ENCODE data around the gene LRRC8C.

The LRRC8C gene

DNA sequence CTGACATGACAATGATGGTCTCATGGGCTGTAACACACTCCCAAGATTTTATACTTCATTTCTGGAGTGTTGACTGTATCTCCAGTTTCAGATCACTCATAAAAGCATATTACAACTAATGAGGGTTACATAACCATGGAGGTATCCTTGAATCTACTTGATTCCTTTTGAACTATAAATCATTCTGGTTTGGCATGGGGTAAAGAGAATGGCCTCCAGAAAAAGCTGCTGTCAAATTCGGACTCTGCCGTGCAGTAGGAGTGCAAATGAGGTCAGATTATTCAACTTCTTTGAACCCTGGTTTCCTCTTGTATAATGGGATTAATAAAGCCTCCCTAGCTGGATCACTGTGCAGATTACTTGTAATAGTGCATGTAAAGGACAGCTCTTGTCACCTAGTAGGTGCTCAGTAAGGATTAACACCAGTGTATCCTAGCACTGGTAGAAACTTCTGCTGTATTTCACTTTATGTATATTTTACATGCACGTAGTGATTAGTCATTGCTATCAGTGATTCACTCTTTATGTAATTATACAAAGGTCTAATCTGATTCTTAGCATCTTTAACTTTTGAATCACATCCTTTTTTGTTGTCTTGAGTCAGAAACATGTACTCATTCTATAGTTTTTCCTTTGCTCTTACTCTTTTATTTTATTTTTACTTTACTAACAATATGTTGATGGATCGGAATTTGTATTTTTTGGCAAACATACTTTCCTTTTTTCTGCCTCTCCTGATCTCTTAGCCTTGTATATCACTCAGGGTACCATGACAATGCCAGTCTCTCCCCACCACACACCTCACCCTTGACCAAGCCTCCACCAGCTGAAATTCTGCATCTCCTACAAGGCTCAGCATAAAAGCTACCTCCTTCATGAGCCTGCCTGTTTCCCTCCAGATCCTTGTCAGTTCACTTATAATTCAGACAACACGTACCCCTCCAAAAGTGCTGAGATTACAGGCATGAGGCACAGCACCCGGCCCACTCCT, 3.2 kb downstream of the LRRC8C start:
- DNase-seq: no peak

- DNase-seq: no peak
These were observed 4.6 kb downstream of the LRRC8C start for GRCh38 chr1:89637496-89637895.

DNA sequence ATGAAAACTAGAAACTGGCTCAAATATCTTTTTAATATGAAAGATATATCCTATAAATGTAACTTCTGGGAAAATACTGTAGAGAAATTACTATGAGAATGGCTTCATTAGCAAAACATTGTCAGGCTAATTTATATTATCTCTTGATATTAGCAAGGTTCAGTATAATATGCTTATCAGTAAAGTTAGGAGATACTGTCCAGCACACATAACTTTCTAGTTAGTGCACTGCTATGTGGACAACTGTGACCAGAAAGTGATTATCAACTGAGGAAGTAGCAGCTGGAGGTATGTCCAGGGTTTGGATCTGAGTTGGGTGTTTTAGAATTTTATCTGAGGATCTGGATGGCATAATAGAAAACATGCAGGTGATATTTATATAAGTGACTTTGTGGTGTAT, 7.5 kb downstream of the LRRC8C start:
- no peak for DNase-seq

DNA sequence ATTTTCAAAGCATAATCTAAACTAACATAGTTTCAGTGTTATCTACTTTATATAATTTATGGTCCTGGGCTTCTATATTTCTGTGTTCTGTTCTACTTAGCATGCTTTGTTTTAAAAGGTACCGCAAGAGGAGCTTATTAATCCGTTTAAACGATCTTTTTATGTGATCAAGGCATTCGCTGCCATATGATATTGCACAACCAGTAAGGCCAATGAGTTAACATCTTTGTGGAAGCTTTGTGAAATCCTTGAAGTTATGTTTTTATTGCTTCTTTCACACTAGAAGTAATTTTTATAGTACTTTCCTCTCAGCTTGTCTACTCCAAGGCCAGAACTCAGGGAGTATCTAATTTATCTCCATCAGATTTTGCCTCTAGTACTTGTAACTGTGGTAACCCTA, 8.9 kb downstream of the LRRC8C start:
- no peak for DNase-seq

GRCh38 chr1:89643577-89643976, 10.7 kb downstream of the LRRC8C start:
- no peak for DNase-seq

- no peak for DNase-seq
These were observed 11.3 kb downstream of the LRRC8C start for GRCh38 chr1:89644119-89644814.

DNA sequence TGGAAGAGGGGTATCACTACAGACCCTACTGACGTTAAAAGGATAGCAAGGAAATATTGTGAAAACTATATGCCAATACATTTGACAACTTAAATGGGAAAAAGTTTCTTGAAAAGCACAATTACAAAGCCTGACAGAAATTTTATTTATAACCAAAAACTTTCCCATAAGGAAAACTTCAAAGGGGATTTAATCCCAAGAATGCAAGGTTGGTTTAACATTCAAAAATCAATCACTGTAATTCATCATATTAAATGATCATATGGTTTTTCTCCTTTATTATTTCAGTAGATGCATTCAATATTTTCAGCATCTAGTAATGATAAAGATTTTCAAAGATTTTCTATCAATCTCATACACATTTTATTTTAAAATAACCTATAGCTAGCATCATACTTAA, 13.3 kb downstream of the LRRC8C start:
- no peak for DNase-seq

GRCh38 chr1:89649783-89650182, 16.9 kb downstream of the LRRC8C start:
- DNase-seq: no peak

DNA sequence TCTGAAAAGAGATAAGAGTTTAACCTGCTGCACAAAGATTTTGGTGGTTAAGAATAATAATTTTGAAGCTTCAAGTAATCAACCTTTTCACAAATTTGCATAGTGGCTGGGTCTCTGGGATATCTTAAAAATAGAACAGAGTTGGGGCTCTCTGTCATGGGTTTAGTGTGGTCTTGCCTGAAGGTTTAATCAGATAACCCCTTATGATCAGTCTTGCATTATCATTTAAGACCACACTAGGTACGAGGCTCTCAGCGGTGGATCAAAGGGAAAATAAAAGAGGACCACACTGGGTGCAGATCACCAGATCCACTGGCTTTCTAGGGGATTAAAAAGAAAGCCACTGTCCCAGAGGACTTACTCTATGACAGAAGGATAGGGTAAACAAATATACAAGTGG, 19.5 kb downstream of the LRRC8C start:
- DNase-seq: no peak

GRCh38 chr1:89657886-89658285, 25.0 kb downstream of the LRRC8C start:
- DNase-seq: no peak

DNA sequence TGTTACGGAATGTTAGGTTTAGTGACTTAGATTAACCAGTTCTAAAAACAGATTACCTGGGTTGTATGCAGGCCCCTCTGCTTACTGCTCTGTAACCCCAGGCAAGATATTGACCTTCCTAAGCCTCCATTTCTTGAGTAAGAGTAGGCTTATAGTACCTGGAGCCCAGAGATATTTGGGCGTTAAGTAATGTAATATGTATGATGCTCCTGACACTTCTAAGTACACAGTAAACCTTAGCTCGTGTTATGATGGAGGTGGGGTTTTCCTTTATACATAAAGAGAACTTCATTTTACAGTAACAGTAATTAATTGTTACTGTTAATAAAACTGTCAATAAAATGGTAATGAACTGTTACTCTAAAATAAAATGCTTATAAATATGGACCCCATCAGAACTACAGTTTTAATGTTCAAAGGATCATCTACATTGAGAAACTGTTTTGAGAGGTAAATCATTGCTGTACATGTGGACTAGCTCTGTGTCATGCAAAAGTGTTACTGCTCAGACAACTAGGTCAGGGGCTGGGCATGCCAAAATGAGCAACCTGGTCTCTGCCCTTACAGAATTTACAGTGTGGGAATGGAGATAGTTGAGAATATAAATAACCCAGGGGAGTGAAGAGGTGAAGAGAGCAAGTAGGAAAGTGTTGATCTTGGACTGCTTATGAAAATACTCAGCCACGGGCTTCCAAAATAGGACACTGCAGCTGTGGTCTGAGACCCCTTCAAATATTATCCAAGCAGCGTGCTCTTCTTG, 26.6 kb downstream of the LRRC8C start:
- no peak for DNase-seq

GRCh38 chr1:89660224-89661061, 27.5 kb downstream of the LRRC8C start:
- no peak for DNase-seq

DNA sequence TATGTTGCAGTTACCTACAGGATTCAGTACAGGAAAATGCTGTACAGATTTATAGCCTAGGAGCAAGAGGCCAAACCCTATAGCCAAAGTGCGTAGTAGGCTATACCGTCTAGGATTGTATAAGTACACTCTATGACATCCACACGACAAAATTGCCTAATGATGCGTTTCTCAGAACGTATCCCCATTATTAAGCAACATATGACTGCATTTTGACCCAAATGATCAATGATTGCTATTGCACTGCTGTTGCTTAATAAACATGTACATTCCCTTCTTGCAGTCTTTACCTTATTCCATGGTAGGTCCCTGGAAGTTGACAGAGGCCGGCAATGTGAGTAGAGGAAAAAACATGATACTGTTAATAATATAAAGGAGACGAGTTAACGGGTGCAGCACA, 33.0 kb downstream of the LRRC8C start:
- no peak for DNase-seq

- DNase-seq: no peak
These were observed 33.7 kb downstream of the LRRC8C start for GRCh38 chr1:89666640-89667039.

- DNase-seq: no peak
These were observed 34.8 kb downstream of the LRRC8C start for GRCh38 chr1:89667691-89668090.

DNA sequence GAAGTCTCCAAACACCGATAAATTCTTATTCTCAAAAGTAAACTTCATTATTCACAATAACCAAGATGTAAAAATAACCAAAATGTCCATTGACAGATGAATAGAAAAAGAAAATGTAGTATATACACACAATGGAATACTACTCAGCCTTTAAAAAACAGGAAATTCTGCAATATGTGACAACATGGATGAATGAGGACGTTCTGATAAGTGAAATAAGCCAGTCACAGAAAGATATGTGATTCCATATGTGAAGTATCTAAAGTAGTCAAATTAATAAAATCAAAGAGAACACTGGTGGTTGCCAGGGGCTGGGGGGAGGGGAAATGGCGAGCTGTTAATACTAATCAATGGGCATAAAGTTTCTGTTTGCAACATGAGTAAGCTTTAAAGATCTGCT, 36.0 kb downstream of the LRRC8C start:
- DNase-seq: no peak

DNA sequence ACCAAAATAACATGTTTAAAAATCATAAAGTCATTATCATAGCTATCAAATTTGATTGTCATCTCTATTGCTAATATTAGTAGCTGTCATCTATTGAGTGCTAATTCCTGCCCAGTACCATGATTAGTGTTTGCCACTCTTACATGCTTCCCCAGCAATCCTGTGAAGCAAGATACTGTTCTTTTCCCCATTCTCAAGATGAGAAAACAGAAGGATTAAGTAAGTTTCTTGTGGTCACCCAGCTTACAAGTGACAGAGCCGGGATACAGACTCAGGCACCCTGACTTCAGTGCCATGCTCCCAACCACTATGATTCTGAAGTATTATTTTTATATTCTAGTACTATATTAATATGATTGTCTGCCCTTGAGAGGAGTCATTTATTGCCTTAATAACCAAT, 36.5 kb downstream of the LRRC8C start:
- DNase-seq: no peak

- DNase-seq: no peak
These were observed 37.2 kb downstream of the LRRC8C start for GRCh38 chr1:89670163-89670562.

DNA sequence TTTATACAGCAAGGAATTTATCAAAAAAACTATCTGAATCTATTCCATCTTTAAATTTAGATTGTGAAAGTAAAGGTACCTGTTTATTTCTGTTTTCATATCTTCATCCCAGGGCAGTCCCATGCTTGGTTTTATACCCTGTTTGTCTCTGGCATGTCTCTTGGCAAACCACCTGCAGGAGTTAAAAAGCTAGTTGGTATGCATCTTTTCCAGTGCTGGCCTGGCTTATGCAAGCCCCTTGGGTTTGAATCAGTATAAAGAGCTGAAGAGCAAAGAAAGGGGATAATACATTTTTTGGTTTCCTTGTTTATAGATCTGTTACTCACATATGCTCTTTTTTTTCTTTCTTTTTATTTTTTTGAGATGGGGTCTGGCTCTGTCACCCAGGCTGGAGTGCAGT, 37.8 kb downstream of the LRRC8C start:
- DNase-seq: no peak

GRCh38 chr1:89671775-89672488, 39.0 kb downstream of the LRRC8C start:
- DNase-seq: no peak

GRCh38 chr1:89672489-89673183, 39.7 kb downstream of the LRRC8C start:
- no peak for DNase-seq
